HG02938 (cell line): ENCODE measurements around the gene LRRC49.
"Not testable (repeated sequence)": the region's sequence is repeated elsewhere in the genome, so short reads cannot be mapped to it uniquely, and the experiment has no call there.

Experiments used
- ATAC-seq: cut with Tn5 transposase; IDR thresholded peaks from one replicate; pipeline ENCODE4 v1.9.1; 2021; ENCODE audit warnings: mild to moderate bottlenecking, moderate library complexity; ENCODE audit not compliant: unreplicated experiment

The LRRC49 gene

DNA sequence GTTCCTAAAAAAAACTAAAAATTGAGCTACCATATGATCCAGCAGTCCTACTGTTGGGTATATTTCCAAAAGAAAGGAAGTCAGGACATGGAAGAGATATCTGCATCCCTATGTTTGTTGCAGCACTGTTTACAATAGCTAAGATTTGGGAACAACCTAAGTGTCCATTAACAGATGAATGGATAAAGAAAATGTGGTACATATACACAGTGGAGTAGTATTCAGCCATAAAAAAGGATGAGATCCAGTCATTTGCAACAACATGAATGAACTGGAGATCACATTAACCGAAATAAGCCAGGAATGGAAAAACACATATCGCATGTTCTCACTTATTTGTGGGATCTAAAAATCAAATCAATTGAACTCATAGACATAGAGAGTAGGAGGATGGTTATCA, 29.5 kb downstream of the LRRC49 start:
- ATAC-seq = no peak

- ATAC-seq = no peak
Observed at GRCh38 chr15:70923311-70924080, 30.9 kb downstream of the LRRC49 start.

GRCh38 chr15:70926914-70927313, 34.3 kb downstream of the LRRC49 start:
- not testable (repeated sequence) for ATAC-seq

GRCh38 chr15:70931821-70932220, 39.2 kb downstream of the LRRC49 start:
- no peak for ATAC-seq

GRCh38 chr15:70932397-70932796, 39.8 kb downstream of the LRRC49 start:
- no peak for ATAC-seq

DNA sequence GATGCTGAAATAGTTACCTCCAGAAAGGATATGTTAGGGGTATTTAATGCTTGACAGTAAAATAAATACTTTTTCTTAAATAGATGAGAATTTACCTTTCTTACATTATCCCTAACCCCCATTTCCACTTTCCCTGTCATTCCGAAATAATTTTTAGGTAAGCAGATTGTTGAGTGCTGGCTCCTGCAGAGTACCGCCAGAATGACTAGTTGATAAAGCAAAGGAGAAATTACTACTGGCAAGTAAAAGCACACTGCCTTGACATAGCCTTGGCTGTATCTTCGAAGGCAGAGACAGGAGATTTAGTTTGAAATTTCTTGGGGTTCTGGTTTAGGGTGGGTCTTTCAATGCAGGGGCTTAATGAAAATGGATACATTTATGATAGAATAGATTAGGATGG, 40.8 kb downstream of the LRRC49 start:
- no peak for ATAC-seq

GRCh38 chr15:70935631-70936030, 43.0 kb downstream of the LRRC49 start:
- ATAC-seq = no peak

DNA sequence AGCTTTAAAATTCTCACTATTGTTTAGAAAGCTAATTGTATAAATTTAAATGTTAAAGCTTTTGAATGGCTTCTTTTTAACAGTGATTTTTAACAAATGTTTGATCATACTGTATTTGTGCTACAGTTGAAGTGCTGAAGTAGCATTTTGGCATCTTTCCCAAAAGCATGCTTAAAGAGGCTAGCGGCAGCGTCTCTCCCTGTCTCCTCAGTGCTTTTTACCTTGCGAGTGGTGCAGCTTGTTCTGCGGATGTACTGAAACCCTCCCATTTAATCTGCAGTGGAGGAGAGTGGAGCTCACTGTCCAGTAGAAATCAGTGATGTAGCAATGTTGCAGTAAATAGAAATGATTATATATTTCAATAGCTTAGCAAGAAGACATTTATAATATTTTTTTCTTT, 43.7 kb downstream of the LRRC49 start:
- ATAC-seq = no peak

DNA sequence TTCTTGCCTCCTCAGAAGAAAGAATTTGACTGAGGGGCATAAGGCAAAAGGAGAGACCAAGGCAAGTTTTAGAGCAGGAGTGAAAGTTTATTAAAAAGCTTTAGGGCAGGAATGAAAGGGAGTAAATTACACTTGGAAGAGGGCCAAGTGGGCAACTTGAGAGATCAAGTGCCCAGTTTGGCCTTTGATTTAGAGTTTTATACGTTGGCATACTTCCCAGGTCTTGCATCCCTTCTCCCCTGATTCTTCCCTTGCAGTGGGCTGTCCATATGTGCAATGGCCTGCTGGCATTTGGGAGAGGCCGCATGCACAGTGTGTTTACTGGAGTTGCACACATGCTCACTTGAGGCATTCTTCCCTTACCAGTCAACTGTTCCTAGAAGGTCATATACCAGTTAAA, 50.7 kb downstream of the LRRC49 start:
- not testable (repeated sequence) for ATAC-seq

DNA sequence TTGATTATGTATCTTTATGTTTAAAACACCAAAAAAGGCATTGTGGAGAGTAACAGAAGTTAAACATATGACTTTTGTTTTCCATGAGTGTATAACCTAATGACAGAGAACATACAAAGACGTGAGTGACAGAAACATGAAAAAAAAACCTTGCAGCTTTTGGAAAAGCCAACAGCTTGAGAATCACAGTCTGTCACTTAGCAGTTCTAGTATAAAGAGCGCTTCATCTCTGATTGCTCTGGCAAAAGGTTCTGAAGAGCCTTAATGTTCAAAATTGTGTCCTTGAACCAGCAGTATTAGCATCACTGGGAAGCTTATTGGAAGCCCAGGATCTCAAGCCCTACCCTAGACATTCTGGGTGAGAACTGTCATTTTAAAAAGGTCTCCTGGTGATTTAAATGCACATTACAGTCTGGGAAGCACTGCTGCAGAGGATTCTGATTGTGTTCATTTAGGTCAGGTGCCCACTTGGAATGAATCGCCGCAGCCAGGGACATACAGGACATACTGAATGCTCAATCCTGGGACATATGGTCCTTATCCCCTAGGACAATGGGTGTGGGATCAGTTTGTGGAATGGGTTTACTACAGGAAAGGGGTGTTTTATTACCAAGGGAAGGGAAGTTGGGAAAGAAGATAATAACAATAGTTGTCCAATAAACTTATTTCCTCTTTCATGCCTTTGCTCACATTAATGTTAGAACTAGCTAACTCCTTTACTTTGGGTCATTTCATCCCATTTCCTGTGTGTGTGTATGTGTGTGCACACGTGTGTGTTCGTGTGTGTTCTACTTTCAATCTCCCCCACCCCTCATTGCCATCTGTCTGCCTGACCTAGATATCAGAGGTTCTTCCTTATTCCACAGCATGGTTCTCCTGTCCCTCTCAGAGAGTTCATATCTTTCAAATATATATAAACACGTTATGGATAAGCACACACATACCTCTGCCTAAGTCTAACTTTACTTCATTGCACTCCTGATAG, 55.0 kb downstream of the LRRC49 start:
- ATAC-seq = no peak

DNA sequence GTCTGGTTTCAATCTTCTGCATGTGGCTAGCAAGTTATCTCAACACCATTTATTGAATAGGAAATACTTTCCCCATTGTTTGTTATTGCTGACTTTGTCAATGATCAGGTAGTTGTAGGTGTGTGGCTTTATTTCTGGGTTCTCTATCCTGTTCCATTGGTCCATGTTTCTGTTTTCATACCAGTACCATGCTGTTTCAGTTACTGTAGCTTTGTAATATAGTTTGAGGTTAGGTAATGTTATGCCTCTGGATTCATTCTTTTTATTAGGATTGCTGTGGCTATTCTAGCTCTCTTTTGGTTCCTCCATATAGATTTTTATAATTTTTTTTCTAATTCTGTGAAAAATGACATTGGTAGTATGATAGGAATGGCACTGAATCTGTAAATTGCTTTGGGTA, 58.3 kb downstream of the LRRC49 start:
- ATAC-seq = no peak

- no peak for ATAC-seq
Observed at GRCh38 chr15:70954171-70954570, 61.5 kb downstream of the LRRC49 start.

GRCh38 chr15:70954733-70955132, 62.1 kb downstream of the LRRC49 start:
- ATAC-seq = no peak

GRCh38 chr15:70955151-70955550, 62.5 kb downstream of the LRRC49 start:
- ATAC-seq = no peak

GRCh38 chr15:70956201-70956995, 63.8 kb downstream of the LRRC49 start:
- no peak for ATAC-seq

DNA sequence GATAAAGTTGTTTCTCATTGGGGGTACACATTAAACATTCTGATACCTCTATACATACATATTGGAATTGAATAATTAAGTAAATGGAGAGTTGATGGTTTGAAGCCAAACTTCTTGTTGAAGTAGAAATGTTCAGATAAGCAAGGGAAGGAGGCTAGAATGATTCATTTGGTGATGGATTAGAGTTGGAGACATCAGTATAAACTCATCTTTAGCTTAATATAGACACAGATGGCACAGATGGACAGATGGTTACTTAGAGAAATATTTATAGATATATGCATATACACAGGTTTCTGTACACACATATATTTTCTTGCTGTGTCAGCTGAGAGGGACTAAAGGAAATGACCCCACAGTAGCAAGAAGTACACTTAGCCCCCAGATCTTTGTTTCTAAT, 69.5 kb downstream of the LRRC49 start:
- no peak for ATAC-seq

DNA sequence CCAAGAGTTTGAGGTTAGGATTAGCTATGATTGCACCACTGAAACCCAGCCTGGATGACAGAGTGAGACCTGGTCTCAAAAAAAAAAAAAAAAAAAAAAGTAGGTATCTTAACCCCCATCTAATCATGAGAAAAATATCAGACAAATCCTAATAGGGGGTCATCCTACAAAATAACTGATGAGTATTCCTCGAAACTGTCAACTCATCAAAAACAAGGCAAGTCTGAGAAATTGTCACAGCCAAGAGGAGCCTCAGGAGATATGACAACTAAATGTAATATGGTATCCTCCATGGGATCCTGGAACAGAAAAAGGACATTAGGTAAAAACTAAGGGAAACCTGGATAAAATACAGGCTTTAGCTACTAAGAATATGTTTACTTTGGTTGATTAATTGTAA, 70.6 kb downstream of the LRRC49 start:
- no peak for ATAC-seq

DNA sequence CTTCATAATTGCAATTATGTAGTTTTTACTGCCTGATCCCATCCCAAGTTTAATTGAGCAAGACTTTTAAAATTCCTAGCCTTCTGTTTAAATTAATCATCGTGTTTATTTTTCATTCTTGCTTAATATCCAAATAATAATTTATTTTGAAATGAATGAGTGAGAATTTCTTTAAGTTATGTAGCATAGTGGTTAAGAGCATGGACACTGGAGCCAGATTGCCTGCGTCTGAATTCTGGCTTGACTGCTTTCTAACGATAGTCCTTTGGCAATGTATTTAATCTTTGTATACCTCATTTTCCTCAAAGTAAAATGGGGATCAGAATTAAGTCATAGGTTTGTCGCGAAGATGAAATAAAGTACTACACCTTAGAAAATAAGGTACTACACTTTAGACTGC, 71.4 kb downstream of the LRRC49 start:
- no peak for ATAC-seq

- no peak for ATAC-seq
Observed at GRCh38 chr15:70964686-70965085, 72.1 kb downstream of the LRRC49 start.

GRCh38 chr15:70967646-70968045, 75.0 kb downstream of the LRRC49 start:
- no peak for ATAC-seq
